CD4-positive, alpha-beta T cell treated with Interleukin-10 for 1 hour (primary cell): Measurements from ENCODE around the gene IGFBP5.

Experiments used
- DNase-seq: peaks from one replicate; pipeline ENCODE4 v3.0.0-alpha.2; 2020

Gene IGFBP5

GRCh38 chr2:216713691-216714336, 18.5 kb upstream of the IGFBP5 start:
- DNase-seq: no peak

DNA sequence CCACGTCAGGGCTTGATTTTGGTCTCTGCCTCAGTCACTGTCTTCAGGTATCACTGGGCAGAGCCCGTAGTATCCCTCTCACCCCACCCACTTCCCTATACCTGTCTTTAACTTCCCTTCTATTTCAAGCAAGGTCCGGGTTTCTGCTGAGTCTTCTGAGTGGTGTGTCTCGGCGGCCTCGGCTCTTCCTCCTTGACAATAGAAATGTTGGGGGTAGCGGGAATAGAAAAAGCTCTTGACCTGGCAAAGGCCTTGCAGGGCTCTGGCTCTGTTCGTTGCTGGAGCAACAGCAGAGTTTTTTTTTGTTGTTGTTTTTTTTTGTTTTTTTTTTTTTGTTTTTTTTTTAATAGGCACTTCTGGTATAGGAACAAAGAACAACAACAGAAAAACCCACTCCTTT, 16.0 kb upstream of the IGFBP5 start:
- DNase-seq: no peak

- no peak for DNase-seq
These were observed 15.4 kb upstream of the IGFBP5 start for GRCh38 chr2:216710551-216711301.

DNA sequence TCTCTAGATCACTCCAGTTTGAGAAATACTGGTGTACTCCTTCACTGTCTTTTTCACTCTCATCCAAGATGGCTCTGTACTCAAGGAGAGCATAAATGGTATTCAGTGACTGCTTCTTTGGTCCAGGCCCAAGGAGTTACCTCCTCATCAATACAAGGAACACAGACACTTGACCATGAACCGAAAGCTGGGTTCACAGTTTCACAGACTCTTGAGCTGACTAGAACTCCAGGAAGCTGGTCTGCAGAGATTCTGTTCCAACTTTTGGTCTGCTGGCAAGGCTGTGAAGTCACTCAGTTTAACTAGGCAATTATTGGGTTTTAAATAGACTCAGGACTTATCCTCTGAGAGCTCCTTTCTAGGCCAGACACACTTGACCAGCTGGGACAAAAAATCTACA, 7.4 kb upstream of the IGFBP5 start:
- DNase-seq: no peak

- no peak for DNase-seq
These were observed 6.2 kb upstream of the IGFBP5 start for GRCh38 chr2:216701544-216701943.

GRCh38 chr2:216700781-216701180, 5.4 kb upstream of the IGFBP5 start:
- DNase-seq: no peak

DNA sequence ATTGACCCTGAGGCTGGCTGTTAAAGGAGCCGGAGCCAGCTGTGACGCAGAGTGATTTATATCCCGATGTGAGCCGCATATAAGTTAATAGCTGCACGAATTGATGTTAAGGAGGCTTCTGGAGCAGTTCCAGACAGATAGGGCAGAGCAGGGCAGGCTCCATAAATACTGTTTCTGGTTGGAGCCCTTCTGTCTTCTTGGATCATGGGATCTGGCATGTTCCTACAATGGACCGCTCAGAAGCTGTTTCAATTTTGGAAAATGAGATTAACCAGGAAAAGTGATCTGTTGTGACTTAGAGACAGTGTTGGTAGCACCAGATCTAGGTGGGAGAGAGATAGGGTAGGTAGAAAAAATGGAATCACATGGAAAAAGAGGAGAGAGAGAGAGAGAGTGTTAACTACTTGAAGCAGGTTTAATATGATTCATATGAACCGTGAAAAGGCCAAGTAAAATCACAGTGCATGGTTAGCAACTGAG, 4.8 kb upstream of the IGFBP5 start:
- DNase-seq: no peak

DNA sequence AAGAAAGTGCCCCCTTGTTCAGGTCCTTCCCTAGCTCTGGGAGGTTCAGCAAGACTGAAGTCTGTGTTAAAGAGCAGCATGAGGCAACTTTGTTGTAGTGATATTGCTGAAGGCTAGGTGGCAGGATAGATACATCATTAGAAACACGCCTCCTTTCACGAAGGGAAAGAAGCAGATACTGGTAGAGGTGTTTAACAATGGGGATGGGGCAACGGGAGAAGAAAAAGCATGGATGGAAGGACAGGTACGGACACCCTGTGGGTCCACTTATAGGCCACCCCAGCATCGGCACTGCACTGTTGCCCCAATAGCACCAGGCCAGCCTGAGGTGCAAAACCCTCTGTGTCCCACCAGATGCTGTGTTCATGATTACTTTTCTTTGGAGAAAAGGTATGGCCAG, 3.5 kb upstream of the IGFBP5 start:
- DNase-seq: peak; percentile 26

DNA sequence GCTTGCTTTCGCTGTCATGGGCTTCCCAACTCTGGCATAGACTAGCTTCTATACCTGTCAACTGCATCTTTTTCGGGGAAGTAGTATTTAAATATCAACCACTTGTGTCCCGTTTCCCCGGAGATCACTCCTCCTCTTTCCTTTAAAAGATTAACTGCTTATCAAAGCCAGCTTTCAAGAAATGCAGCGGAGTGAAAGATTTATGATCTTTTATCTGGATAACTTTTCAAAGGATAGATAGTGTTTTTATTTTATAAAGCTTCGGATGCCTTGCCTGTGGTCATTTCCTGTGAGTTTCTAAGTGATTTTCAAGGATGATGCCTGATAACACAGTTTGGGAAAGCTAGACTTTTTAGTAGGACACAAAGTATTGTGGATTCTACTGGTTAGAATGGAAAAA, 2.9 kb upstream of the IGFBP5 start:
- DNase-seq: no peak

DNA sequence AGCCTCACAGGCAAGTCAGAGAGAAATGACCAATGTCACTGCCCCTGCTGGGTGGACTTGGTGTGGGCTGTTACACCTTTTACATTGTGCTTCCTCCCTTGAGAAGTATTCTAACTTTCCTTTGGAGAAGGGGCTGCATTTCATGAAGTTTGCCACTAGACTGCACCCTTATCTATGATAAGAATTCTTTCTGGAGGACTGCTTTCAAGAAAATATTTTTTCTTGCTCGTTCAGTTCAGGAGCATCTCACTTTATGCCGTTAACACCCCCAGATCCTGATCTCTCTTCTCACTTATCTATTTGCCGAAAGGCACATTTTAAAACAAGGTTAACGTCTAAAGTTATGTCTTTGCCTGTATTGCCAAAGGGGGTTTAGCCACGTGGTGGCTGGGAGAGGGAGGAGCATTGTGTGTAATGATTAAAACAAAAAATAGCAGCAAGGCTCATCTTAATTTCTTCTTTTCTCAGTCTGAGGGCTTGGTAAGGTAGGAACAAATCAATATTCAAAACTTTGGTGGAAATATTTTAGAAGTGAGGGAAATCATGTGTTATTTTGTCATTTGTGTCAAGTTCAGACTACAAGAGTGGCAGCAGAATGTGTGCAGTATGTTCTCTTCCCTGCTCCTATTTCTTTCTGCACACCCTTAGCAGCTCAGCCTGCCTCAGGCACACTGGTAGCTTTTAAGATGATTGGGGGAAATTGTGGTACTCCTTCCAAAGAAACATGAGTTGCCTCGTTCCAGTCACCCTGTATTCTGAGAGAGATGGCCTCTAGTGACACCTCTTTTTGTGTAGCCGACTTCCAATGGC, 1.6 kb upstream of the IGFBP5 start:
- DNase-seq: no peak

DNA sequence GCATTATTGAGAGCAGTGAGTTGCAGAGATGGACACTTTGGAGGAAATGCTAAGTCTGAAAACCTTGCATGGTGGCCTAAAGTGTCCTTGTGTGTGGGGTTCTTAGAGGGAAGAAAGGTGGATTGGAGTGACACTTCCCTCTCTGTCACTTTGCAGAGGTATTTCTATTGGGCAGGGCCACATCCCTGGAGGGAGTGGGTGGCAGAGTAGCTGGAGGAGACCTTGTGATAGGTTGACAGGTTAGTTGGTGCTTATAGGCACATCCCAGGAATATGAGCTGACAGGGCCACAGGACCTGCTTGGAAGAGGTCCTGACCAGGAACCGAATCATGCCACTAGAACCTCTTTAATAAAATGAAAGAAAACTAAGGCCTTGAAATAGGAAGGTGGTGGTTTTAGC, 972 bp upstream of the IGFBP5 start:
- no peak for DNase-seq

DNA sequence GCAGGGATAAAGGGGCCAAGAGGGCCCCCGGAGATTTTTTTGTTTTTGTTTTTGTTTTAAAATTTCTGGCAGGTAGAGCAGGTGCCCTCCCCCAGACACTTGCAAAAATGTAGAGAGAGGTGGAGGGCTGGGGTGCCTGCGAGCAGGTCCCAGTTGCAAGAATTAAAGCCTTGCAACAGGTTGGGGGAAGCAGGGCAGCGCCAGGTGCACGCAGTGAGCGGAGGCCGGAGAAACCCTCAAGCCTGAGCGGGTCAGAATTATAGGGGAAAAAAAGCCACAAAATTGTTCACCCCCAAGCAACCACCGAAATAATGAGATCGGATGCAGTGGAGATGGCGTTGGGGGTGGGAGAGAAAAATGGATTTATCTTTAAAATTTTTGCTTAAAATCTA, 527 bp downstream of the IGFBP5 start:
- DNase-seq: no peak

GRCh38 chr2:216694082-216694825, 1.1 kb downstream of the IGFBP5 start:
- DNase-seq: peak; percentile 5

DNA sequence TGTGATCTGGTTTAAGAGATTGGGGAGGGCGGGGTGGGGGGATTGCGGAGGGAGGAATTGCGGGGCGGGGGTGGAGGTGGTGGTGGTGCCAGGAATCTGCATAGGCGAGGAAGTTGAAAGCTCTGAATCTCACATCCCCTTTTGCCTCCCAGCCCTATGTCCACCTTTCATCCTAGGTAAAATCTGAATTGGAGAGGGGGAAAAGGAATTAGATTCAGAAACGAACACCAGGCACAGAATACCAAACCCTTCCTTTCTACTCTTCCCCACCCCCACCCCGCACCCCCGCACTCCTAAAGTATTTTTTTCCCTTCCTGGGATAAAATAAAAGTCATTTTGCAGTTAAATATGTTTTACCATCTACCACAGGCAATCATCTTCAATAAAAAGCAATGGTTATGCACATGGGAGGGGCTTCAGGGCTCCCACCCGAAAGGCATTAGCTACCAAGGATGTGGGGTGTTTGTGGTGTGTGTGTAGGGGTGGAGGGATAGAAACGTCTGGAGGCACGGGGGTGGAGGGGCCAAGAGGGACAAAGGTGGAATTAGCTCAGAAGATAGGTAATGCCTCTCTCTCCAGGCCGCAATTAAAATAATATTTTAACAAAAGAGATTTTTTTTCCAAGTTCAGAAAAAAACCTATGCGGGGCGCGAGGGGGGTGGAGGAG, 1.8 kb downstream of the IGFBP5 start:
- DNase-seq: no peak

DNA sequence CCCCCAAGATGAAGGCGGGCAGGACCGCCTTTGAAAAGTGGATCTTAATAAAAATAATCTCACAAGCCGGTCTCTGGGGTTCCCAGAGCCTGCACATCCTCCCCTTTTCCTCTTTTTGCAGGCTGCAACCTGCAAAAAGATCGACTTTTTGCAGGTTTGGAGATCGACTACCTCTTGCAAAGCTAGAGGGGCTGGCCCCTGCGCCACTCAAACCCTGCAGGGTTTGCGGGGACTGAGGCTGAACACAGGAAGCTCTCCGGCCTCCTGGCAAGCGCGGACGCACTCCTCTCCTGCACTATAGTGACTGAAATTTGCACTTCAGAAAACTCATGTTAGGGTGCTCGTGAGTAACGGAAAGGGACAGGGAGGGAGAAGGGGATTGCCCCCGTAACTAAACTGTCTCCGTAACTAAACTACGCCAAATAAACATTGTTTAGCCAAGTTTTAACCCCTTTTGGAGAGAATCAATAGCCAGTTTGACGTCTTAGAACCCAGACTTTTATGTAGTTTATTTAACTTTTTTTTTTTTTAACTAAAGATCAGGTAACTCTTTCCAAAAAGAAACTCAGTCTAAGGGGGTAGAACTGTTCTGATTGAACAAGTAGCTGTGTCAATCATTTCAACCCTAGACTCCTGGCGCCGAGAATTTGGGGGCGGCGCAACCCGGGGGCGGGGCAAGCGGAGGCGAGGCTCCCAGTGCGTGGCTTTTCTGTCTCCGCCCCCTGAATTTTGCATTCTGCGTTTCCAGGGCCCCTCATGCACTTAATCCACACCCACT, 2.5 kb downstream of the IGFBP5 start:
- DNase-seq: peak; percentile 42

GRCh38 chr2:216690853-216691741, 4.3 kb downstream of the IGFBP5 start:
- DNase-seq: peak; percentile 15

DNA sequence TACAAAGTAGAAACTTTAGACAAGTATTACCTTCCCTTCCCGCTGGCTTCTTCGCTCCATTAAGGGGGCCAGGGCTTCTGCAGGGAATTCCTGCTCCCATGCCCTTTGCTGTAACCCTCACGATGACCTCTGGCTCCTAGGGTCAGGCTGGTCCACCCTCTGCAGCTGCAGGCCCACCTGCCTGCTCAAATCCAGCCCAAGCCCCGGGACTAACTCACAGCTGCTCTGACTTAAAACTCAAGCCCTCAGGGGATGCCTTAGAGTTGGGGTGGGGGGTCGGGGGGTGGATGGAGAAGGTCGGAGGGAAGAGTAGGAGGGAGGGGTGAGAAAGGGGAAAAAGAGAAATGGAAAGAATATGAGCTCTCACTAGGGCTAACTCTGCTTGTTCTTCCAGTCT, 4.9 kb downstream of the IGFBP5 start:
- no peak for DNase-seq

- DNase-seq: no peak
These were observed 6.0 kb downstream of the IGFBP5 start for GRCh38 chr2:216689397-216689796.

DNA sequence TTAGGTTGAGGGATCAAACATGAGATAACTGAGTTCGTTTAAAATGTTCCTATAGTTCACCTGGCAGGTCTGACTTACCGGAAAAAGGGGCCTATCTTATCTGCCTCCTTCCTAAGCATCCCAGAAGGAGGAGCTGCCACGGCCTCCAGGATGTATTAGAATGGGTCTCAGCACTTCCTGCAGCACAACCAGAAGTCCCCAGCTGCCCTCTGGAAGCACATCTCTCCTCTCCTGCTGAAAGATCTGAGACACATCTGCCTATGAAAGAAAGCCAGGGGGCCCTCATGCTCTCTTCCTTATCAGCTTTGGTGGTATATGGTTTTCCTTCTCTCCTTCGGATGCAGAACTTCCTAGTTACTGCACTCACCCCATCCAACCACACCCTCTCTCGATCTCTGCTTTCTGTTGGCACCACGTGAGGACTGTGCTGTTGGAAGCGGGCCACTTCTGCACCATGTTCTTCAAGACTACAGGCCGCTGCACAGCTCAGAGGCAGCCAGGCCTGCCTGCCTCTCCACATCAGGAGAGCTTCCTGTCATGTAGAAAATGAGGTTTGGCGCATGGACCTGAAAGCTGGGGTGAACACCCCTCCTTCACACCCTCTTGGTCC, 6.5 kb downstream of the IGFBP5 start:
- no peak for DNase-seq

- peak; percentile 11 for DNase-seq
These were observed 7.7 kb downstream of the IGFBP5 start for GRCh38 chr2:216687646-216688045.
